Measurements from ENCODE around the gene MECR.

MECR gene

GRCh38 chr1:29259802-29260441 lies 29.2 kb upstream of the MECR start:
- TF ChIP-seq, protein P1, sequence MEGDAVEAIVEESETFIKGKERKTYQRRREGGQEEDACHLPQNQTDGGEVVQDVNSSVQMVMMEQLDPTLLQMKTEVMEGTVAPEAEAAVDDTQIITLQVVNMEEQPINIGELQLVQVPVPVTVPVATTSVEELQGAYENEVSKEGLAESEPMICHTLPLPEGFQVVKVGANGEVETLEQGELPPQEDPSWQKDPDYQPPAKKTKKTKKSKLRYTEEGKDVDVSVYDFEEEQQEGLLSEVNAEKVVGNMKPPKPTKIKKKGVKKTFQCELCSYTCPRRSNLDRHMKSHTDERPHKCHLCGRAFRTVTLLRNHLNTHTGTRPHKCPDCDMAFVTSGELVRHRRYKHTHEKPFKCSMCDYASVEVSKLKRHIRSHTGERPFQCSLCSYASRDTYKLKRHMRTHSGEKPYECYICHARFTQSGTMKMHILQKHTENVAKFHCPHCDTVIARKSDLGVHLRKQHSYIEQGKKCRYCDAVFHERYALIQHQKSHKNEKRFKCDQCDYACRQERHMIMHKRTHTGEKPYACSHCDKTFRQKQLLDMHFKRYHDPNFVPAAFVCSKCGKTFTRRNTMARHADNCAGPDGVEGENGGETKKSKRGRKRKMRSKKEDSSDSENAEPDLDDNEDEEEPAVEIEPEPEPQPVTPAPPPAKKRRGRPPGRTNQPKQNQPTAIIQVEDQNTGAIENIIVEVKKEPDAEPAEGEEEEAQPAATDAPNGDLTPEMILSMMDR (conservative IDR thresholded peaks at IDR 0.05) = no peak
- no peak for TF ChIP-seq ZFX (IDR thresholded peaks at IDR 0.05)
- H3K27ac ChIP-seq = no peak overlapping the region

DNA sequence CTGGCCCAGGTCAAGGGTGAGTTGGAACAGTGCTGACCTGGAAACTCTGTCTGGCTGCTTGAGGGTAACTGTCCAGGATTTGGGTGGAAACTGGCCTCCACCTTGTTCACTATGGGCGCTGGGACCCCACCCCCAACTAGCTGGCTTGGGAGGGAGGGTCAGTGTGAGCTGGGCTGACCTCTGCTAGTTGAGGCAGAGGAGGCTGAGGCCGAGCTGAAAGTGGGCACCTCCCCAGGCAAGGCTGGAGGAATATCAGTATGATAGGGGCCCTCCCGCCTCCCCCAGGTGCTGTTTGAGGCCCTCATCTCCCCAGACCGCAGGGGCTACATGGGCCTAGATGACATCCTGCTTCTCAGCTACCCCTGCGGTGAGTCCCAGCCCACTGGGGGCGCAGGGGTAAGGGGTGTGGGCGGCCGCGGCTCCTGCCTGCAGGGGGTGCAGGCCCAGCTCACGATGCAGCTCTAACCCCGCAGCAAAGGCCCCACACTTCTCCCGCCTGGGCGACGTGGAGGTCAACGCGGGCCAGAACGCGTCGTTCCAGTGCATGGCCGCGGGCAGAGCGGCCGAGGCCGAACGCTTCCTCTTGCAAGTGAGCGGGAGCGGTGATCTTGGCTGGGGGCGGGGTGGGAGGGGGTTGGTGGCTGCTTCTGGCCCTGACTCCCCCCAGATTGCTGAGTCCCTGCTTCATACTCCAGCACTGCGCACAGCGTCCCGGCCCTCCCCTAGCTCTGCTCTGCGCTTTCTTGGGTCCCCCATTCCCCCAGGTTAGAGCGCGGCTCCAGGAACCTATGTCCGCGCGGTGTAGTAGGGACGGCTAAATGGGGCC lies 28.5 kb upstream of the MECR start:
- TF ChIP-seq ZFX (IDR thresholded peaks at IDR 0.05) = no peak
- TF ChIP-seq, protein P1 (conservative IDR thresholded peaks at IDR 0.05) = no peak
- no peak overlapping the region for H3K27ac ChIP-seq

DNA sequence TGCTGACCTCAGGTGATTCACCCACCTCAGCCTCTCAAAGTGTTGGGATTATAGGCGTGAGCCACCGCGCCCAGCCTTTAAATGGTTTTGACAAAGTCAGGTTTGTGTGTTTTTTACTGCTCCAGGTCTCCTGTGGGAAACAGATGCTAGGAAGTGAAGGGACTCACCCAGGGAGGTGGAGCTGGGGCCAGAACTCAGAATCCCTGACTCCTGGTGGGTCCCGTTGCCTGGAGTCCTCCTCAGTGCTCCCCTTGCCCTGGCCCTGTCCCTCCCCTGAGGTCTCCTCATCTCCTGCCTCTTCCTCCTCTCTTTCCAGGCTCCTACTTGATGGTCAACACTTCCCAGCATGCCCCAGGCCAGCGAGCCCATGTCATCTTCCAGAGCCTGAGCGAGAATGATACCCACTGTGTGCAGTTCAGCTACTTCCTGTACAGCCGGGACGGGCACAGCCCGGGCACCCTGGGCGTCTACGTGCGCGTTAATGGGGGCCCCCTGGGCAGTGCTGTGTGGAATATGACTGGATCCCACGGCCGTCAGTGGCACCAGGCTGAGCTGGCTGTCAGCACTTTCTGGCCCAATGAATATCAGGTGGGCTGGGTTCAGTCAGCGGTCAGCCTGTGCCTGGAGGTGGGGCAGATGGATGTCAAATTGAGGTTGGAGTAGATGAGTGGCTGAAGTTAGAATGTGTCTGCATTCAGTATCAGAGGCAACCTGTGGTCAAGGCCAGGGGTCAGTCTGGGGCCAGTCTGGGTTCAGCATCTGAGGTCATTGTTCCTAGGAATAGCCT lies 27.6 kb upstream of the MECR start:
- no peak overlapping the region for H3K27ac ChIP-seq
- TF ChIP-seq, protein P1 (conservative IDR thresholded peaks at IDR 0.05) = no peak
- no peak for TF ChIP-seq ZFX (IDR thresholded peaks at IDR 0.05)

GRCh38 chr1:29256979-29257804 lies 26.5 kb upstream of the MECR start:
- TF ChIP-seq ZFX (IDR thresholded peaks at IDR 0.05) = no peak
- TF ChIP-seq, protein P1 (conservative IDR thresholded peaks at IDR 0.05) = no peak
- H3K27ac ChIP-seq = no peak overlapping the region

DNA sequence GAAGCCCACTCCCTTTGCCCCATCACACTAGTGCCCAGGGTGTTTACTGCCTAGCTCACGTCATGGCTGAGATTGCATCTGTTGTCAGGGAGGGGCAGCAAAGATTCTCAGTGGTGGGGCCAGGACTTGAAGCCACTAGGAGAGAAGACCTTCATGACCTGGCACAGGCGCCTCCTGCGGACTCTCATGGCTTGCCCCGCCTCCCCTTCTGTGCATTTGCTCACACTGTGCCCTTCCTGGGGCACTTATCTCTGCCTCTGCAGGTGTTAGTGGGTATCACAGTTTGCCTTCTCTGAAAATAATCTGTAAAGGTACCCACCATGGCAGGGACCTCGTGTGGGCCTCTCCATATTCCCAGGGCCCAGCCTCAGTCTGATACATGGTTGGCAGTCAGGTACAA lies 25.7 kb upstream of the MECR start:
- no peak overlapping the region for H3K27ac ChIP-seq
- TF ChIP-seq, protein P1 (conservative IDR thresholded peaks at IDR 0.05) = no peak
- no peak for TF ChIP-seq ZFX (IDR thresholded peaks at IDR 0.05)

DNA sequence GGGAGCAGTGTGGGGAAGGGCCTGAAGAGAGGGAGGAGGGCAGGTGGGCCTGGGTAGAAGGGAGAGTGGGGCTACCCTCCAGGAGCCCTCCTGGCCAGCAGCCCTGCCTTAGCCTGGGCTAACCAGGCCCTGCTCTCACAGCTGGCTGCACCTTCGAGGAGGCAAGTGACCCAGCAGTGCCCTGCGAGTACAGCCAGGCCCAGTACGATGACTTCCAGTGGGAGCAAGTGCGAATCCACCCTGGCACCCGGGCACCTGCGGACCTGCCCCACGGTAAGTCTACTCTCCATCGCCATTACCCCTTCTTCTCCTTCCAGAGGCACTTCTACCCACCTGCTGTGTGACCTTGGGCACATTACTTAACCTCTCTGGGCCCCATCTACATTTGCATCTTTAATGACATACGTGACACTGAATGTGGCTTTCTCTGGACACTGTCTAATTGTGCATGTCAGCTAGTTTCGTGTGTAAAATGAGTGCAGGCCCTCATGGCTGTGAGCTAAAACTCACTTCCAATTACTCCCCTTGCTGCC lies 24.5 kb upstream of the MECR start:
- TF ChIP-seq, protein P1 (conservative IDR thresholded peaks at IDR 0.05) = no peak
- TF ChIP-seq ZFX (IDR thresholded peaks at IDR 0.05) = no peak

More for the DNA sequence above, 24.5 kb upstream of the MECR start:
- H3K27ac ChIP-seq = no peak overlapping the region

Data from C4-2B (cell line).